ENCODE results near the gene MYOCD. TPM values are rescaled to one million over a fixed set of nuclear protein-coding genes. Genes with fewer than 3 reads are reported as not detected.

Gene MYOCD
- total and polyA plus RNA-seq, 4 donors, result 0.73 to 6.1 (median 3.1) TPM

DNA sequence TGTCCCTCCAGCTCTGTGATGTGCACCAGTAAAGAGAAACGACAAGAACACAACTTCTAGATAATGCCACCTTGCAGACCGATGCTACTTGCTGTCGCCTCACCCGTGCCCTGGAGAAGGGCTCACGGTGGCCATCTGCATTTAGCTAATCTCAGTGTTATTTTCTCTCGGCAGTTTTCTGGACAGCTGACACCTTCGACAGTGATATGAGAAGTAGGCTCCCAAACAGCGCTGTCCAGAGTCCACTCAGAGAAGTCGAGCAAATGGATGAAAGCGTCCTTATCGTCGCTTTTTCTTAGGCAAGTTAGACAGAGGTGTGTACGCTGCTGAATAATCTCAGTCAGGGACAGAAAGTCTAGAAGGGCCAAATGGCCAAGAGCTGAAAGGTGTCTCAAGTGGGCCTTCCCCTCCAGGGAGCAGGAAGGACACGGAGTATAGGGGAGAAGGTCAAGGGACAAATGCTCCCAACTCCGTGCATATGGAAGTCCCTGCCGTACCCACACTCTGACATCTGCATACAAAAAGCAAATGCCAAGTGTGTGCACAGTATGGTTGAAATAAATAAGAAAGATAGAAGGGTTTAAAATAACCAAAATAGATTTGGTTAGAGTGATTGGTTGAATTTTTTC lies 42.4 kb upstream of the MYOCD start:
- Histone ChIP-seq H3K36me3 (ENCODE audit: control insufficient read depth in 4 of 4, insufficient read depth in 4 of 4, low read length in 4 of 4) (no peaks in the 10 kb centered on the region), H3K4me3 (no peak overlapping the region), H3K9ac (ENCODE audit: insufficient read depth in 1 of 2, low read length in 2 of 2) (no peak overlapping the region), H3K4me1 (ENCODE audit: control insufficient read depth in 5 of 5, insufficient read depth in 5 of 5, low read length in 5 of 5) (no peaks in the 10 kb centered on the region), H3K9me3 (ENCODE audit: control insufficient read depth in 4 of 4, insufficient read depth in 3 of 4, low read length in 3 of 4) (no peaks in the 10 kb centered on the region), H3K27me3 (ENCODE audit: control insufficient read depth in 3 of 3, insufficient read depth in 3 of 3, low read length in 2 of 3) (peaks cover 0 to 15% (median 0%) of the 10 kb centered on the region in 3 donors), H3K27ac (ENCODE audit: low read depth in 1 of 2, low read length in 1 of 2) (no peak overlapping the region)
- ATAC-seq (ENCODE audit: insufficient read depth, low FRiP score) (no peak), DNase-seq (no peak)
- 60 to 77% methylated on average over 16 of the region's 16 CpGs for WGBS, 2 donors
- TF ChIP-seq, protein P1, sequence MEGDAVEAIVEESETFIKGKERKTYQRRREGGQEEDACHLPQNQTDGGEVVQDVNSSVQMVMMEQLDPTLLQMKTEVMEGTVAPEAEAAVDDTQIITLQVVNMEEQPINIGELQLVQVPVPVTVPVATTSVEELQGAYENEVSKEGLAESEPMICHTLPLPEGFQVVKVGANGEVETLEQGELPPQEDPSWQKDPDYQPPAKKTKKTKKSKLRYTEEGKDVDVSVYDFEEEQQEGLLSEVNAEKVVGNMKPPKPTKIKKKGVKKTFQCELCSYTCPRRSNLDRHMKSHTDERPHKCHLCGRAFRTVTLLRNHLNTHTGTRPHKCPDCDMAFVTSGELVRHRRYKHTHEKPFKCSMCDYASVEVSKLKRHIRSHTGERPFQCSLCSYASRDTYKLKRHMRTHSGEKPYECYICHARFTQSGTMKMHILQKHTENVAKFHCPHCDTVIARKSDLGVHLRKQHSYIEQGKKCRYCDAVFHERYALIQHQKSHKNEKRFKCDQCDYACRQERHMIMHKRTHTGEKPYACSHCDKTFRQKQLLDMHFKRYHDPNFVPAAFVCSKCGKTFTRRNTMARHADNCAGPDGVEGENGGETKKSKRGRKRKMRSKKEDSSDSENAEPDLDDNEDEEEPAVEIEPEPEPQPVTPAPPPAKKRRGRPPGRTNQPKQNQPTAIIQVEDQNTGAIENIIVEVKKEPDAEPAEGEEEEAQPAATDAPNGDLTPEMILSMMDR (IDR thresholded peaks at IDR 0.05; ENCODE audit: control extremely low read depth, extremely low read depth), result no peak

DNA sequence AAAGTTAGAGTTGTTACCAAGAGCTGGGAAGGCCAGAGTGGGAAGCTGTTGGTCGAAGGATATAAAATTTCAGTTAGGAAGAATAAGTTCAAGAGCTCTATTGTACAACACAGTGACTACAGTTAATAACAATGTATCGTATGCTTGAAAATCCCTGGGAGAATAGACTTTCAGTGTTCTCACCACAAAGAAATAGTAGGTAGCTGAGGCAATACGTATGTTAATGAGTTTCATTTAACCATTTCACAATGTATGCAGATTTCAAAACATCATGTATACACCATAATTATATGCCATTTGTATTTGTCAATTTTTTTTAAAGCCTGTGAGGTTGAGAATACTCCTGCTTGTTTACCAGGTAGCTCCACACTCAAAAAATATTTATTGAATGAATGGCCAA lies 41.5 kb upstream of the MYOCD start:
- Histone ChIP-seq H3K27me3 (ENCODE audit: control insufficient read depth in 3 of 3, insufficient read depth in 3 of 3, low read length in 2 of 3) (peaks cover 0 to 15% (median 0%) of the 10 kb centered on the region in 3 donors), H3K27ac (ENCODE audit: low read depth in 1 of 2, low read length in 1 of 2) (no peak overlapping the region), H3K4me3 (no peak overlapping the region), H3K36me3 (ENCODE audit: control insufficient read depth in 4 of 4, insufficient read depth in 4 of 4, low read length in 4 of 4) (no peaks in the 10 kb centered on the region), H3K9me3 (ENCODE audit: control insufficient read depth in 4 of 4, insufficient read depth in 3 of 4, low read length in 3 of 4) (no peaks in the 10 kb centered on the region), H3K4me1 (ENCODE audit: control insufficient read depth in 5 of 5, insufficient read depth in 5 of 5, low read length in 5 of 5) (no peaks in the 10 kb centered on the region), H3K9ac (ENCODE audit: insufficient read depth in 1 of 2, low read length in 2 of 2) (no peak overlapping the region)
- DNase-seq (no peak), ATAC-seq (ENCODE audit: insufficient read depth, low FRiP score) (no peak)
- WGBS, 2 donors, result 83 to 90% methylated on average over 3 of the region's 3 CpGs
- TF ChIP-seq, protein P1 (IDR thresholded peaks at IDR 0.05; ENCODE audit: control extremely low read depth, extremely low read depth), result no peak

DNA sequence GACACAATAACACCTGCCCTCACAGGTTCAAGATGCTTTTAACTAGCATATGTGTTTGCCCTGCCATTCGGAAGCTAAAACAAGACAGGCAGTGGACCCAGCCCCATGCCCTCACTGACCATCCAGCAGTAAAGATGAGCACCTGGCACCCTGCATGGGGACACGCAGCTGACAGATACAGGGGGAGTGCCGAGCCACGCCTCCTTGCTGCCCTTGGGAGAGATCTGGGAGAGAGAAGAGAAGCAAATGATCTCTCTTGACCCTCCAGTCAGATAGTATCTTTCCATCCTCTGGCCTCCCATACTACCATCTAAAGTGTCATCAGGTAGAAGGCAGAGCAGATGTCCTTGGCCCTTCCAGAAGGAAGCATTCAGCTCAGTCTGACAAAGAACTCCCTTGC lies 40.6 kb upstream of the MYOCD start:
- TF ChIP-seq, protein P1 (IDR thresholded peaks at IDR 0.05; ENCODE audit: control extremely low read depth, extremely low read depth), result no peak
- no peak overlapping the region for H3K4me3 ChIP-seq
- no peak for ATAC-seq (ENCODE audit: insufficient read depth, low FRiP score)
- no peak overlapping the region for H3K27ac ChIP-seq (ENCODE audit: low read depth in 1 of 2, low read length in 1 of 2)
- 81 to 88% methylated on average over 4 of the region's 4 CpGs for WGBS, 2 donors
- DNase-seq, result no peak
- H3K9ac ChIP-seq (ENCODE audit: insufficient read depth in 1 of 2, low read length in 2 of 2), result no peak overlapping the region
- H3K27me3 ChIP-seq (ENCODE audit: control insufficient read depth in 3 of 3, insufficient read depth in 3 of 3, low read length in 2 of 3), result peaks cover 0 to 18% (median 0%) of the 10 kb centered on the region in 3 donors
- H3K4me1 ChIP-seq (ENCODE audit: control insufficient read depth in 5 of 5, insufficient read depth in 5 of 5, low read length in 5 of 5), result no peaks in the 10 kb centered on the region
- no peaks in the 10 kb centered on the region for H3K9me3 ChIP-seq (ENCODE audit: control insufficient read depth in 4 of 4, insufficient read depth in 3 of 4, low read length in 3 of 4)
- H3K36me3 ChIP-seq (ENCODE audit: control insufficient read depth in 4 of 4, insufficient read depth in 4 of 4, low read length in 4 of 4), result no peaks in the 10 kb centered on the region

DNA sequence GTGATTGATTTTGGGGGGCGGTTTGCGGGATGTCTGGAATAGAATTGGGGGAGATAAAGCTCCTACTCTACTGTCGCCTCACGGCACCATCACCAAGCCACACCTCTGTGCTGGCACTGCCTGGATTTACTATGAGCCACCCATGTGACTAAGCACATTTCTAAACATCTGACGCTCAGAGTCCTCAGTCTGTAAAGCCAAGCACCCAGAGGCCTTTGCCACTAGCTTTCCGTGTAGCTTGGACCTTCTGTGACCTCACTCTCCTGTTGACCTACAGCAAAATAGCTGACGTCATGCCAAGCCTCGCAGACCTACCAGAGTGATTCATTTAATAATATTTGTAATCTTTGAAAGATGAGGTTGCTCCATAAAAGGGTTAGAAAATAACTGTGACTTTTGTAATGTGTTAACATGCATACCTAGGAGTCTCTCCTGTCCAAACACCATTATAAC lies 38.5 kb upstream of the MYOCD start:
- DNase-seq, result no peak
- TF ChIP-seq, protein P1 (IDR thresholded peaks at IDR 0.05; ENCODE audit: control extremely low read depth, extremely low read depth), result no peak
- no peaks in the 10 kb centered on the region for H3K4me1 ChIP-seq (ENCODE audit: control insufficient read depth in 5 of 5, insufficient read depth in 5 of 5, low read length in 5 of 5)
- no peak overlapping the region for H3K4me3 ChIP-seq
- no peak overlapping the region for H3K9ac ChIP-seq (ENCODE audit: insufficient read depth in 1 of 2, low read length in 2 of 2)
- no peak for ATAC-seq (ENCODE audit: insufficient read depth, low FRiP score)
- H3K27ac ChIP-seq (ENCODE audit: low read depth in 1 of 2, low read length in 1 of 2), result no peak overlapping the region
- H3K36me3 ChIP-seq (ENCODE audit: control insufficient read depth in 4 of 4, insufficient read depth in 4 of 4, low read length in 4 of 4), result no peaks in the 10 kb centered on the region
- 64 to 82% methylated on average over 8 of the region's 8 CpGs for WGBS, 2 donors
- no peaks in the 10 kb centered on the region for H3K9me3 ChIP-seq (ENCODE audit: control insufficient read depth in 4 of 4, insufficient read depth in 3 of 4, low read length in 3 of 4)
- H3K27me3 ChIP-seq (ENCODE audit: control insufficient read depth in 3 of 3, insufficient read depth in 3 of 3, low read length in 2 of 3), result peaks cover 0 to 23% (median 0%) of the 10 kb centered on the region in 3 donors
